CD4-positive, alpha-beta T cell (primary cell): ENCODE data around the gene NYNRIN. TPM values are rescaled to one million over a fixed set of nuclear protein-coding genes. Genes with fewer than 3 reads are reported as not detected.

Experiments
- ATAC-seq: fragments of 200-7000 bp; cut with Tn5 transposase; one replicate; pipeline ENCODE4 v1.10.0; 2022; ENCODE audit warnings: mild to moderate bottlenecking; ENCODE audit not compliant: poor library complexity
- CTCF ChIA-PET: fragments of 350-600 bp; sonication (Branson Sonifier 250); formaldehyde crosslinking; loops from one replicate; lab custom pipeline; 2021; ENCODE audit warnings: antibody characterized with exemption, inconsistent platforms; lab: Charles Lee
- POLR2A ChIA-PET: fragments of 350-600 bp; sonication (Branson Sonifier 250); formaldehyde crosslinking; loops from one replicate; lab custom pipeline; 2021; ENCODE audit warnings: antibody characterized with exemption, inconsistent platforms; lab: Charles Lee
- DNase-seq, 14 experiments: peaks; one replicate each; pipeline ENCODE4 v3.0.0-alpha.2; 2013 to 2020; ENCODE audit warnings: mixed read lengths in 2 of 14
- H3K27ac ChIP-seq, 2 donors: one replicate each; pipeline versions ENCODE4 v1.5.1 to v1.7.0; 2013; ENCODE audit warnings: low read length in 2 of 2, low read depth in 1 of 2, mild to moderate bottlenecking in 1 of 2
- H3K27me3 ChIP-seq, 2 experiments: 1 replicate in 1 of 2; 2 replicates in 1 of 2; pipeline versions ENCODE4 v1.6.1 to v1.7.0; 2013; ENCODE audit warnings: low read length in 2 of 2, control low read depth in 1 of 2, mild to moderate bottlenecking in 1 of 2, moderate library complexity in 1 of 2; ENCODE audit not compliant: insufficient read depth in 2 of 2, control insufficient read depth in 1 of 2
- H3K36me3 ChIP-seq: one replicate; pipeline ENCODE4 v1.6.1; 2013; ENCODE audit warnings: low read length, control low read depth; ENCODE audit not compliant: insufficient read depth
- H3K4me1 ChIP-seq: one replicate; pipeline ENCODE4 v1.6.1; 2013; ENCODE audit warnings: low read length, control low read depth; ENCODE audit not compliant: insufficient read depth
- H3K4me3 ChIP-seq: one replicate; pipeline ENCODE4 v1.5.1; 2013; ENCODE audit warnings: mild to moderate bottlenecking, low read length, moderate library complexity
- H3K9me3 ChIP-seq, 2 experiments: 1 replicate in 1 of 2; 2 replicates in 1 of 2; pipeline versions ENCODE4 v1.6.1 to v1.7.0; 2013; ENCODE audit warnings: low read length in 2 of 2, mild to moderate bottlenecking in 2 of 2, control low read depth in 1 of 2, moderate library complexity in 1 of 2; ENCODE audit not compliant: control insufficient read depth in 1 of 2, insufficient read depth in 1 of 2
- H3K27ac Mint-ChIP-seq: one replicate; pipeline ENCODE4 v1.8.0; 2020; ENCODE audit warnings: mixed read lengths
- H3K27me3 Mint-ChIP-seq: one replicate; pipeline ENCODE4 v1.8.0; 2021; ENCODE audit warnings: mixed read lengths
- H3K36me3 Mint-ChIP-seq: one replicate; pipeline ENCODE4 v1.8.0; 2021; ENCODE audit warnings: low read depth, mixed read lengths
- H3K4me1 Mint-ChIP-seq: one replicate; pipeline ENCODE4 v1.8.0; 2021; ENCODE audit warnings: low read depth, mixed read lengths
- H3K4me3 Mint-ChIP-seq: one replicate; pipeline ENCODE4 v1.8.0; 2020; ENCODE audit warnings: mild to moderate bottlenecking, mixed read lengths
- H3K9me3 Mint-ChIP-seq: one replicate; pipeline ENCODE4 v1.8.0; 2020; ENCODE audit warnings: mixed read lengths
- intact Hi-C, 2 experiments: fragments of 100-400 bp; cut with DNase I in 1 of 2; cut with micrococcal nuclease in 1 of 2; formaldehyde crosslinking; loops; one replicate each; pipeline versions ENCODE4 v1.15.1 to v1.9.0; 2023 to 2025; cut with DNase I, micrococcal nuclease
- total RNA-seq, 174 experiments: library from RNA in 2 of 174; stranded (reverse) in 2 of 174; gene quantifications; one replicate each; pipeline ENCODE4 v1.2.3 and lab custom pipeline; 2021 to 2026
- TF ChIP-seq, protein P1 (sequence below): fragments of 200-600 bp; IDR thresholded peaks from one replicate; pipeline ENCODE4 v1.8.0; 2022; ENCODE audit warnings: antibody characterized with exemption, mild to moderate bottlenecking

The NYNRIN gene
- total RNA-seq, 2 experiments from 2014 or later = 0.08 to 0.25 TPM

DNA sequence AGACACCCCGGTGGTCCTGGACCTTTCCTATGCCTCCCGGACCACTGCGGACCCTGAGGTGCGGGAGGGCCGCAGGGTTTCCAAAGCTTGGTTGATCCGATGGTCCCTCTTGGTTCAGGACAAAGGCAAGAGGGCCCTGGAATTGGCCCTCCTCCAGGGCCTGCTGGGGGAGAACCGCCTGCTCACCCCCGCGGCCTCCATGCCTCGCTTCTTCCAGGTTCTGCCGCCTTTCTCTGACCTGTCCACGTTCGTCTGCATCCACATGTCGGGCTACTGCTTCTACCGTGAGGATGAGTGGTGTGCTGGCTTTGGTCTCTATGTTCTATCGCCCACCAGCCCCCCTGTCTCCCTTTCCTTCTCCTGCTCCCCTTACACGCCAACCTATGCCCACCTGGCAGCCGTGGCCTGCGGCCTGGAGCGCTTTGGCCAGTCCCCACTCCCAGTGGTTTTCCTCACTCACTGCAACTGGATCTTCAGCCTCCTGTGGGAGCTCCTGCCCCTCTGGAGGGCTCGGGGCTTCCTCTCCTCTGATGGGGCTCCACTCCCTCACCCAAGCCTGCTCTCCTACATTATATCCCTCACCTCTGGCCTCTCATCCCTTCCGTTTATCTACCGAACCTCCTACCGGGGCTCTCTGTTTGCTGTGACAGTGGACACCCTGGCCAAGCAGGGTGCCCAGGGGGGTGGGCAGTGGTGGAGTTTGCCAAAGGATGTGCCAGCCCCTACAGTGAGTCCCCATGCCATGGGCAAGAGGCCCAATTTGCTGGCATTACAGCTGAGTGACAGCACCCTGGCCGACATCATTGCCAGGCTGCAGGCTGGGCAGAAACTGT, 16.8 kb downstream of the NYNRIN start:
- Mint-ChIP-seq H3K4me1 (no peaks in the 10 kb centered on the region), H3K27ac (no peak overlapping the region), H3K9me3 (no peaks in the 10 kb centered on the region), H3K36me3 (no peaks in the 10 kb centered on the region), H3K27me3 (peaks cover 5% of the 10 kb centered on the region), H3K4me3 (no peak overlapping the region)
- TF ChIP-seq, protein P1, sequence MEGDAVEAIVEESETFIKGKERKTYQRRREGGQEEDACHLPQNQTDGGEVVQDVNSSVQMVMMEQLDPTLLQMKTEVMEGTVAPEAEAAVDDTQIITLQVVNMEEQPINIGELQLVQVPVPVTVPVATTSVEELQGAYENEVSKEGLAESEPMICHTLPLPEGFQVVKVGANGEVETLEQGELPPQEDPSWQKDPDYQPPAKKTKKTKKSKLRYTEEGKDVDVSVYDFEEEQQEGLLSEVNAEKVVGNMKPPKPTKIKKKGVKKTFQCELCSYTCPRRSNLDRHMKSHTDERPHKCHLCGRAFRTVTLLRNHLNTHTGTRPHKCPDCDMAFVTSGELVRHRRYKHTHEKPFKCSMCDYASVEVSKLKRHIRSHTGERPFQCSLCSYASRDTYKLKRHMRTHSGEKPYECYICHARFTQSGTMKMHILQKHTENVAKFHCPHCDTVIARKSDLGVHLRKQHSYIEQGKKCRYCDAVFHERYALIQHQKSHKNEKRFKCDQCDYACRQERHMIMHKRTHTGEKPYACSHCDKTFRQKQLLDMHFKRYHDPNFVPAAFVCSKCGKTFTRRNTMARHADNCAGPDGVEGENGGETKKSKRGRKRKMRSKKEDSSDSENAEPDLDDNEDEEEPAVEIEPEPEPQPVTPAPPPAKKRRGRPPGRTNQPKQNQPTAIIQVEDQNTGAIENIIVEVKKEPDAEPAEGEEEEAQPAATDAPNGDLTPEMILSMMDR = no peak
- Histone ChIP-seq H3K36me3 (no peaks in the 10 kb centered on the region), H3K27me3 (no peaks in the 10 kb centered on the region), H3K4me3 (no peak overlapping the region), H3K9me3 (no peaks in the 10 kb centered on the region), H3K4me1 (no peaks in the 10 kb centered on the region), H3K27ac (no peak overlapping the region)
- DNase-seq = no peak
- intact Hi-C loops = loop anchor here in 1 of 2 experiments (5.0 kb wide), 1 partner anchor 33 kb away; no protein-coding TSS in a partner anchor
- ChIA-PET CTCF (no interaction called here), POLR2A (no interaction called here)
- no peak for ATAC-seq

DNA sequence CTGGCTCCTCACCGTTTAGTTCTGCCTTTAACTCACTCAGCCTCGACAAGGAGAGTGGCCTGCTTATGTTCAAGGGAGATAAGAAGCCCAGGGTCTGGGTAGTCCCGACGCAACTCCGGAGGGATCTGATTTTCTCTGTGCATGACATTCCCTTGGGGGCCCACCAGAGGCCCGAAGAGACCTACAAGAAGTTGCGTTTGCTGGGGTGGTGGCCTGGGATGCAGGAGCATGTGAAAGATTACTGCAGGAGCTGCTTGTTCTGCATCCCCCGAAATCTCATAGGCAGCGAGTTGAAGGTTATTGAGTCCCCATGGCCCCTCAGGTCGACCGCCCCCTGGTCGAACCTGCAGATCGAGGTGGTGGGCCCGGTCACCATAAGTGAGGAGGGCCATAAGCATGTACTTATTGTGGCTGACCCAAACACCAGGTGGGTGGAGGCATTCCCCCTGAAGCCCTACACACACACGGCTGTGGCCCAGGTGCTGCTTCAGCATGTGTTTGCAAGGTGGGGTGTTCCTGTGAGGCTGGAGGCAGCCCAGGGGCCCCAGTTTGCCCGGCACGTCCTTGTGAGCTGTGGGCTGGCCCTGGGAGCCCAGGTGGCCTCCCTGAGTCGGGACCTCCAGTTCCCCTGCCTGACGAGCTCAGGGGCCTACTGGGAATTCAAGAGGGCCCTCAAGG, 17.6 kb downstream of the NYNRIN start:
- no peaks in the 10 kb centered on the region for H3K4me1 ChIP-seq
- TF ChIP-seq, protein P1 = no peak
- DNase-seq = no peak

DNA sequence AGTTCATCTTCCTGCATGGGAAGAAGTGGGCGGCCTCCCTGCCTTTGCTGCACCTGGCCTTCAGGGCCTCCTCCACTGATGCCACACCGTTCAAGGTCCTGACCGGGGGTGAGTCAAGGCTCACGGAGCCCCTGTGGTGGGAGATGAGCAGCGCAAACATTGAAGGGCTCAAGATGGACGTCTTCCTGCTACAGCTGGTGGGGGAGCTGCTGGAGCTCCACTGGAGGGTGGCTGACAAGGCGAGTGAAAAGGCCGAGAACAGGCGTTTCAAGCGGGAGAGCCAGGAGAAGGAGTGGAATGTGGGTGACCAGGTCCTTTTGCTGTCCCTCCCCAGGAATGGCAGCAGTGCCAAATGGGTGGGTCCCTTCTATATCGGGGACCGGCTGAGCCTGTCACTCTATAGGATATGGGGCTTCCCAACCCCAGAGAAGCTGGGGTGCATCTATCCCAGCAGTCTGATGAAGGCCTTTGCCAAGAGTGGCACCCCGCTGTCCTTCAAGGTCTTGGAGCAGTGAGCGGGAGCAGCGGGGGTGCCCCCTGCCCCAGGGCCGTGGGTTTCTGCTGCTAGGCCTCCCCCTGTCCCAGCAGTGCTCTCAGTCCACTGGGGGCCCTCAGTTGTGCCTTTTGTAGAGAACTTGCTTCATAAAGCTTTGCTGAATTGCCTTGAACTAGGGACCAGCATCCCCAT, 18.3 kb downstream of the NYNRIN start:
- H3K27me3 ChIP-seq = no peaks in the 10 kb centered on the region
- H3K4me3 ChIP-seq = no peak overlapping the region
- no peaks in the 10 kb centered on the region for H3K4me1 Mint-ChIP-seq
- TF ChIP-seq, protein P1 = no peak
- ChIA-PET POLR2A (no interaction called here), CTCF (no interaction called here)
- no peak overlapping the region for H3K4me3 Mint-ChIP-seq
- H3K36me3 Mint-ChIP-seq = no peaks in the 10 kb centered on the region
- H3K9me3 Mint-ChIP-seq = no peaks in the 10 kb centered on the region
- peaks cover under 1% of the 10 kb centered on the region for H3K4me1 ChIP-seq
- DNase-seq = no peak
- no peaks in the 10 kb centered on the region for H3K36me3 ChIP-seq
- H3K27ac Mint-ChIP-seq = no peak overlapping the region
- H3K9me3 ChIP-seq = no peaks in the 10 kb centered on the region
- no peak for ATAC-seq
- no peak overlapping the region for H3K27ac ChIP-seq
- H3K27me3 Mint-ChIP-seq = peaks cover 5% of the 10 kb centered on the region
- intact Hi-C loops = loop anchor here in 1 of 2 experiments (5.0 kb wide), 1 partner anchor 35 kb away; no protein-coding TSS in a partner anchor

More for the DNA sequence above, 17.6 kb downstream of the NYNRIN start:
- Mint-ChIP-seq H3K36me3 (no peaks in the 10 kb centered on the region), H3K9me3 (no peaks in the 10 kb centered on the region), H3K27ac (no peak overlapping the region), H3K4me3 (no peak overlapping the region), H3K27me3 (peaks cover 5% of the 10 kb centered on the region), H3K4me1 (no peaks in the 10 kb centered on the region)
- Histone ChIP-seq H3K27me3 (no peaks in the 10 kb centered on the region), H3K27ac (no peak overlapping the region), H3K4me3 (no peak overlapping the region), H3K36me3 (no peaks in the 10 kb centered on the region), H3K9me3 (no peaks in the 10 kb centered on the region)
- ChIA-PET CTCF (no interaction called here), POLR2A (no interaction called here)
- intact Hi-C loops = loop anchor here in 1 of 2 experiments (5.0 kb wide), 1 partner anchor 34 kb away; no protein-coding TSS in a partner anchor
- no peak for ATAC-seq
